Gastroesophageal sphincter (tissue), 3 donors: ENCODE data around the gene RAB3IL1.

Experiments used
- POLR2A ChIP-seq, 2 donors: fragments of 450-650 bp; IDR thresholded peaks; one replicate each; pipeline ENCODE4 v1.6.1; 2017; ENCODE audit warnings: antibody characterized with exemption in 2 of 2, mild to moderate bottlenecking in 2 of 2, moderate library complexity in 1 of 2
- POLR2AphosphoS5 ChIP-seq: sonication (generic); formaldehyde crosslinking; IDR thresholded peaks from one replicate; pipeline ENCODE4 v1.6.1; 2017; ENCODE audit warnings: antibody characterized with exemption
- TF ChIP-seq, protein P1 (sequence below), 4 experiments: fragments of 200-600 bp in 2 of 4; fragments of 450-650 bp in 2 of 4; sonication (generic) in 1 of 4; IDR thresholded peaks; one replicate each; pipeline ENCODE4 v1.5.1; 2017 to 2019; ENCODE audit warnings: antibody characterized with exemption in 4 of 4, mild to moderate bottlenecking in 2 of 4, moderate library complexity in 2 of 4

GRCh38 chr11:61874853-61875252 lies 42.5 kb downstream of the RAB3IL1 start:
- TF ChIP-seq POLR2A (IDR thresholded peaks at IDR 0.05) (no peak), POLR2AphosphoS5 (no peak)
- TF ChIP-seq, protein P1, sequence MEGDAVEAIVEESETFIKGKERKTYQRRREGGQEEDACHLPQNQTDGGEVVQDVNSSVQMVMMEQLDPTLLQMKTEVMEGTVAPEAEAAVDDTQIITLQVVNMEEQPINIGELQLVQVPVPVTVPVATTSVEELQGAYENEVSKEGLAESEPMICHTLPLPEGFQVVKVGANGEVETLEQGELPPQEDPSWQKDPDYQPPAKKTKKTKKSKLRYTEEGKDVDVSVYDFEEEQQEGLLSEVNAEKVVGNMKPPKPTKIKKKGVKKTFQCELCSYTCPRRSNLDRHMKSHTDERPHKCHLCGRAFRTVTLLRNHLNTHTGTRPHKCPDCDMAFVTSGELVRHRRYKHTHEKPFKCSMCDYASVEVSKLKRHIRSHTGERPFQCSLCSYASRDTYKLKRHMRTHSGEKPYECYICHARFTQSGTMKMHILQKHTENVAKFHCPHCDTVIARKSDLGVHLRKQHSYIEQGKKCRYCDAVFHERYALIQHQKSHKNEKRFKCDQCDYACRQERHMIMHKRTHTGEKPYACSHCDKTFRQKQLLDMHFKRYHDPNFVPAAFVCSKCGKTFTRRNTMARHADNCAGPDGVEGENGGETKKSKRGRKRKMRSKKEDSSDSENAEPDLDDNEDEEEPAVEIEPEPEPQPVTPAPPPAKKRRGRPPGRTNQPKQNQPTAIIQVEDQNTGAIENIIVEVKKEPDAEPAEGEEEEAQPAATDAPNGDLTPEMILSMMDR (IDR thresholded peaks at IDR 0.05) = no peak
